Stimulated activated memory B cell treated with anti-CD40 and anti-IgM and Interleukin-4, amounts not matched to agents 10 μg/mL and 1 μg/mL and 100 μg/mL, for 72 hours (primary cell): ENCODE measurements around the gene ATP6V0A1.
"Not testable (repeated sequence)": the region's sequence is repeated elsewhere in the genome, so short reads cannot be mapped to it uniquely, and the experiment has no call there.

Source experiments
- ATAC-seq: fragments of 150-1000 bp; cut with Tn5 transposase; 2 replicates; pipeline ENCODE4 v1.10.0; 2021
- H3K27ac Mint-ChIP-seq: one replicate; pipeline ENCODE4 v1.8.0; 2022; ENCODE audit warnings: mild to moderate bottlenecking, mixed read lengths
- H3K27me3 Mint-ChIP-seq: one replicate; pipeline ENCODE4 v1.8.0; 2022; ENCODE audit warnings: mixed read lengths
- H3K36me3 Mint-ChIP-seq: one replicate; pipeline ENCODE4 v1.8.0; 2022; ENCODE audit warnings: mixed read lengths
- H3K4me1 Mint-ChIP-seq: one replicate; pipeline ENCODE4 v1.8.0; 2022; ENCODE audit warnings: mixed read lengths
- H3K4me3 Mint-ChIP-seq: one replicate; pipeline ENCODE4 v1.8.0; 2022; ENCODE audit warnings: mild to moderate bottlenecking, moderate library complexity, mixed read lengths
- H3K9me3 Mint-ChIP-seq: one replicate; pipeline ENCODE4 v1.8.0; 2022; ENCODE audit warnings: mixed read lengths

The ATP6V0A1 gene

DNA sequence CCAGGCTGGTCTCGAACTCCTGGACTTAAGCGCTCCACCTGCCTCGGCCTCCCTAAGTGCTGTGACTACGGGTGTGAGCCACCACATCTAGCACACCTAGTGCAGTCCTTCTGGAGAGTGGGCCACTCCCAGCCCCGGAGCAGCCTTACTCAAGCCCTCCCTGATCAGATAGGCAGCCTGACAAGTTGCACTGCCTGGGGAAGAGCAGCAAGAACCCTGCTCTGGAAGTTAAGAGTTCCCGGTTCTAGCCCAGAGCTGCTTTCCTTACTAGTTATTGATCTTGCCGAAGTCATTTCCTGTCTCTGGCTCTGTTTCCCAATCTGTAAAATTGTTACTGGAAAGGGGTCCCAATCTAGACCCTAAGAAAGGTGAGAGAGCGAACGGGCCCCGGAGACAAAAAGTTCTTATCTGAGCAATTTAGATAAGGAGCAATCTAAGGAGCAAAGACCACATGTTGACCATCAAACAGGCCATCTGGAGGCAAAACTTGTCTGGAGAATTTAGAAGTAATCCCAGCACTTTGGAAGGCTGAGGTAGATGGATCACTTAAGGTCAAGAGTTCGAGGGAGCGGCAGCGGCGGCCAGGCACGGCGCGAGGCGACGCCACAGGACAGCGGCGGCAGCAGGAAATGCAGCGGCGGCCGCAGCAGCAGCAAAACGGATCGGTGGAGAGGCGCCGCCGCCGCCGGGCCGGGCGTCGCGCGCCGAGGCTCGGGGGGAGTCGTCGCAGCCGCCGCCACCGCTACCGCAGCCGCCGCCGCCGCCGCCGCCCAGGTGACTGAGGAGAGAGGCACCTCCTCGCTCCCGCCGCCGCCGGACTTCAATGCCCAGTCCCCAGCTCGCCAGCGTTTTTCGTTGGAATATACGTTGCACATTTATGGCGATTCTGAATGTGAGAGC, 73.0 kb downstream of the ATP6V0A1 start:
- no peaks in the 10 kb centered on the region for H3K36me3 Mint-ChIP-seq

DNA sequence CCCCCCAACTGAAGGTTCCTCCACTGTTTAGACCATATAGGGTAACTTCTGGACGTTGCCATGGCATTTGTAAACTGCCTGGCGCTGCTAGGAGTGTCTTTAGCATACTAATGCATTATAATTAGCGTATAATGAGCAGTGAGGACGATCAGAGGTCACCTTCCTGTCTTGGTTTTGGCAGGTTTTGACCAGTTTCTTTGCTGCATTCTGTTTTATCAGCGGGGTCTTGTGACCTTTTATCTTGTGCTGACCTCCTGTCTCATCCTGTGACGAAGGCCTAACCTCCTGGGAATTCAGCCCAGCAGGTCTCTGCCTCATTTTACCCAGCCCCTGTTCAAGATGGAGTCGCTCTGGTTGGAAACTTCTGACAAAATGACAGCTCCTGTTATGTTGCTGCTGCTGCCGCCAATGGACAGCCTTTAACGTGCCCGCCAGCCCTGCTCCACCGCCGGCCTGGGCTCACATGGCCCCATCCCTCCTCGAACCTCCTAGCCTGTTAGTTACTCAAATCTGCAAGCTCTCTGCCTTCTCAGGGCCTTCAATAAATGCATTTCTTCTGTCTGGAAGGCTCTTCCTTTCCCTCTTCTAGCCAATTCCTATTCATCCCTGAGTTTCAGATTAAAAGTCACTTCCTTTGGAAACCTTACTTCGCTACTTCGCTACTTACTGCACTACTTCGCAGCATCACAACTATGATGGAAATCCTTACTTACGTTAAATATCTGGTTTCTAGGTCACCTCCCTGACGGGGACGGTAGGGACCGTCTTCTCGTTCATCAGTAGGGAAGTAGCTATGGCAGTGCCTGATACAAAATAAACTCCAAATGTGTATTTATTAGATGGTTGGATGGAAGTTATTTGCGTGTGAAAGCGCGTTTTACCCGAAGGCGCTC, 76.7 kb downstream of the ATP6V0A1 start:
- no peak for ATAC-seq
- H3K4me1 Mint-ChIP-seq: peaks cover 44% of the 10 kb centered on the region
- H3K27me3 Mint-ChIP-seq: no peaks in the 10 kb centered on the region
- H3K4me3 Mint-ChIP-seq: peak overlapping the region; percentile 89
- H3K9me3 Mint-ChIP-seq: no peaks in the 10 kb centered on the region
- H3K27ac Mint-ChIP-seq: peak overlapping the region; percentile 89
- H3K36me3 Mint-ChIP-seq: peaks cover 19% of the 10 kb centered on the region

More for the DNA sequence above, 73.0 kb downstream of the ATP6V0A1 start:
- Mint-ChIP-seq H3K4me3 (peak overlapping the region; percentile 79), H3K4me1 (peaks cover 45% of the 10 kb centered on the region), H3K27ac (peak overlapping the region; percentile 75), H3K9me3 (no peaks in the 10 kb centered on the region), H3K27me3 (no peaks in the 10 kb centered on the region)
- ATAC-seq: peak; percentile 28

DNA sequence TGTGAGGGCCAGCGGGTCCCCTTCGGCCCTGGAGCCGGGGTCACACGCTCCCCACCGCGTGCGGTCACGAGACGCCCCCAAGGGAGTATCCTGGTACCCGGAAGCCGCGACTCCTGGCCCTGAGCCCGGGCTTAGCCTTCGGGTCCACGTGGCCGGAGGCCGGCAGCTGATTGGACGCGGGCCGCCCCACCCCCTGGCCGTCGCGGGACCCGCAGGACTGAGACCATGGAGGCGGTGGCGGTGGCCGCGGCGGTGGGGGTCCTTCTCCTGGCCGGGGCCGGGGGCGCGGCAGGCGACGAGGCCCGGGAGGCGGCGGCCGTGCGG, 77.3 kb downstream of the ATP6V0A1 start, which contains the start of gene NAGLU:
Gene NAGLU (plus strand): TSS at position 194 of the 324 bp plus-strand sequence. CDS start 32 bp downstream, at position 226.
- Mint-ChIP-seq H3K9me3 (no peaks in the 10 kb centered on the region), H3K27ac (peak within 1 kb of the TSS; percentile 89), H3K36me3 (peaks cover 25% of the 10 kb centered on the region), H3K4me3 (peak within 1 kb of the TSS; percentile 95), H3K4me1 (peaks cover 38% of the 10 kb centered on the region), H3K27me3 (no peaks in the 10 kb centered on the region)
- ATAC-seq: peak; percentile 98

DNA sequence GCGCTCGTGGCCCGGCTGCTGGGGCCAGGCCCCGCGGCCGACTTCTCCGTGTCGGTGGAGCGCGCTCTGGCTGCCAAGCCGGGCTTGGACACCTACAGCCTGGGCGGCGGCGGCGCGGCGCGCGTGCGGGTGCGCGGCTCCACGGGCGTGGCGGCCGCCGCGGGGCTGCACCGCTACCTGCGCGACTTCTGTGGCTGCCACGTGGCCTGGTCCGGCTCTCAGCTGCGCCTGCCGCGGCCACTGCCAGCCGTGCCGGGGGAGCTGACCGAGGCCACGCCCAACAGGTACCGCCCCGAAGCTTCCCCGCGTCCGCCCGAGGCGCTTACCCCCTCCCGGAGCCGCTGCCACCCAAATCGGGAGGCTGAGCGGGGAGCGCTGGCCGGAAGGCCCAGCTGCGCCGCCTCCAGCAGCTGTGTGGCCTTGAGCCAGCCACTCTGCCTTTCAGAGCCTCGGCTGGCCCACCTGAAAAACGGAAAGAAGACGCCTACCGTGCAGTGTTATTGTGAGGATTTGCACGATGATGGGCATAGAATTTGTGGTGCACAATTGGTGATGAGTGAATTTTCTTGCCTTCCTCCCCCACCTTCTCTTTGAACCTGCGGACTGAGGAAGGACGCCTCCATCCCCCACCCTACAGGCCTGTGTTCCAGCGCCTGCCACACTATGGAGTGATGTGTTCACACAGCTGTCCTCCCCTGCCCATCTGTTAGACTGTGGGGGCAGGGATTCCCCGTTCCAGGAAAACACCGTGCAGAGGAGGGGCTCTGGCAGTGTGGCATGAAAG, 77.9 kb downstream of the ATP6V0A1 start:
- H3K4me1 Mint-ChIP-seq: peaks cover 32% of the 10 kb centered on the region
- H3K9me3 Mint-ChIP-seq: no peaks in the 10 kb centered on the region
- H3K27ac Mint-ChIP-seq: peak overlapping the region; percentile 89
- H3K4me3 Mint-ChIP-seq: peak overlapping the region; percentile 95
- ATAC-seq: peak; percentile 87
- no peaks in the 10 kb centered on the region for H3K27me3 Mint-ChIP-seq
- peaks cover 31% of the 10 kb centered on the region for H3K36me3 Mint-ChIP-seq

DNA sequence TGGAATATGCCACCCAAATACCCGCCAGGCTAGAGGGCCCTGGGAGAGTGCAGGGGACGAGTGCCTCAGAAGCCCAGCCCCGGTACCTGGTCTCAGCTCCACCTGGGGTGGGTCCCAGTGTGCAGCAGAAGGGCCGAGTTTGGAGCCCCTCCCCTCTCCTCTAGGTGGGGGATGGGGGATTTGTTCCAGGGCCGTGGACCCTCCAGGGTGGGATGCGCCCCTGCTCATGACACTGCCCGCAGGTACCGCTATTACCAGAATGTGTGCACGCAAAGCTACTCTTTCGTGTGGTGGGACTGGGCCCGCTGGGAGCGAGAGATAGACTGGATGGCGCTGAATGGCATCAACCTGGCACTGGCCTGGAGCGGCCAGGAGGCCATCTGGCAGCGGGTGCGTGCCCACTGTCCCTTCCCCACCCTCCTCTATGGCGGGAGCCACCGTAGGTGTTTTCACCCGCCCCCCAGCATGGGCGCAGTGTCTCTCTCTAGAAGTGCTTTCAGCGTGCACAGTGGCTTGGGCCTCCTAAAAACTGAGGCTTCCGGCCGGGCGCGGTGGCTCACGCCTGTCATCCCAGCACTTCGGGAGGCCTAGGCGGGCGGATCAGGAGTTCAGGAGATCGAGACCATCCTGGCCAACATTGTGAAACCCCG, 78.6 kb downstream of the ATP6V0A1 start:
- peaks cover 28% of the 10 kb centered on the region for H3K4me1 Mint-ChIP-seq
- H3K27ac Mint-ChIP-seq: peak overlapping the region; percentile 89
- peak overlapping the region; percentile 95 for H3K4me3 Mint-ChIP-seq
- no peaks in the 10 kb centered on the region for H3K27me3 Mint-ChIP-seq
- H3K9me3 Mint-ChIP-seq: no peaks in the 10 kb centered on the region
- no peak for ATAC-seq
- peaks cover 31% of the 10 kb centered on the region for H3K36me3 Mint-ChIP-seq

DNA sequence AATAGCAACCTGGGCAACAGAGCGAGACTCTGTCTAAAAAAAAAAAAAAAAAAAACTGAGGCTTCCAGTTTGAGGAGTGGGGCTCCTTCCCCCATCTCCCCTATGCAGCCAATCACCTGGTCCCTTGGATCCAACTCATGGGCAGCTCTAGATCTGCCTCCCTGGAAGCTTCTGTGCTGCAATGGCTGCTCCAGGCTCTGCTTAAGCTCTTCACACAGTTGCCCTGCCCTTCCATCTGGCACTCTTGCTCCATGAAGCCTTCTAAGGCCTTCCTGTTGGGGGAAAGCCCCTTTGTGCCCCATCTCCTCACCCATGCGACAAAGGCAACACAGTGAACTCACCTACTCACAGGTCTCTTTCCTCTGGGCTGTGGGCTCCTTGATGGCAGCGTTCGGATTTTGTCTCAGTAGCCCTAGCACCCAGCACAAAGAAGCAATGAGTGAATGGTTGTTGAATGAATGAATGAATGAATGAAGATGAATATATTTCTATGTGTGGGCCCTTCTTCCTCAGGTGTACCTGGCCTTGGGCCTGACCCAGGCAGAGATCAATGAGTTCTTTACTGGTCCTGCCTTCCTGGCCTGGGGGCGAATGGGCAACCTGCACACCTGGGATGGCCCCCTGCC, 79.3 kb downstream of the ATP6V0A1 start:
- Mint-ChIP-seq H3K4me1 (peaks cover 28% of the 10 kb centered on the region), H3K9me3 (no peaks in the 10 kb centered on the region), H3K27ac (peak overlapping the region; percentile 76), H3K4me3 (peak overlapping the region; percentile 68), H3K27me3 (no peaks in the 10 kb centered on the region), H3K36me3 (peaks cover 35% of the 10 kb centered on the region)
- ATAC-seq: no peak

DNA sequence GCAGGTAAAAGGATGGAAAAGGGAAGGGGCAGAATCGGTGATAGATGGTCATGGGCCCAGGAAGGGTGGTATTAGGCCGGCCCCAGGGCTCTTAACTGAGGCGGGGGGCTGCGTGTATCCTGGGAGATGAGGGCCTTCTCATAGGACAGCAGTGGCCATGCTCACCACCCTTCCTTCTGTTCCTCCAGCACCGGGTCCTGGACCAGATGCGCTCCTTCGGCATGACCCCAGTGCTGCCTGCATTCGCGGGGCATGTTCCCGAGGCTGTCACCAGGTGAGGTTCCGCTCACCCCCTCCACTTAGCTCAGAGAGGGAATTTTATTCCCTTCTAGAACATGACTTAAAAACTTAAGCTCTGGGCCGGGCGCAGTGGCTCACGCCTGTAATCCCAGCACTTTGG, 79.8 kb downstream of the ATP6V0A1 start:
- Mint-ChIP-seq H3K9me3 (no peaks in the 10 kb centered on the region), H3K27ac (peak overlapping the region; percentile 76), H3K4me3 (no peak overlapping the region), H3K36me3 (peaks cover 40% of the 10 kb centered on the region), H3K27me3 (no peaks in the 10 kb centered on the region), H3K4me1 (peaks cover 28% of the 10 kb centered on the region)
- no peak for ATAC-seq

DNA sequence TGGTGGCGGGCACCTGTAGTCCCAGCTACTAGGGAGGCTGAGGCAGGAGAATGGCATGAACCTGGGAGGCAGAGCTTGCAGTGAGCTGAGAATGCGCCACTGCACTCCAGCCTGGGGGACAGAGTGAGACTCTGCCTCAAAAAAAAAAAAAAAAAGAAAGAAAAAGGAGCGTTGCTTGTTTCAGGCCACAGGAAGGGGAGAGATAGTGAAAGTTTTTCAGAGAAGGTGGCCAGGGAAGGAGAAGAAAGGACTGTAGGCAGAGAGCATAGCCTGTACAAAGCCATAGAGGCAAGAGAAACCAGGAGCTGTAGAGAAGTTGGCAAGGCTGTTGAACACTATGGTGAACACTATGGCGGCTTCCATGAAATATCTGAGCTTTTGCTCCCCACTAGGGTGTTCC, 81.9 kb downstream of the ATP6V0A1 start:
- H3K9me3 Mint-ChIP-seq, H3K4me3 Mint-ChIP-seq, ATAC-seq, H3K27me3 Mint-ChIP-seq: not testable (repeated sequence)
- Mint-ChIP-seq H3K4me1 (peaks cover 25% of the 10 kb centered on the region), H3K27ac (peak overlapping the region; percentile 14), H3K36me3 (peaks cover 40% of the 10 kb centered on the region)

DNA sequence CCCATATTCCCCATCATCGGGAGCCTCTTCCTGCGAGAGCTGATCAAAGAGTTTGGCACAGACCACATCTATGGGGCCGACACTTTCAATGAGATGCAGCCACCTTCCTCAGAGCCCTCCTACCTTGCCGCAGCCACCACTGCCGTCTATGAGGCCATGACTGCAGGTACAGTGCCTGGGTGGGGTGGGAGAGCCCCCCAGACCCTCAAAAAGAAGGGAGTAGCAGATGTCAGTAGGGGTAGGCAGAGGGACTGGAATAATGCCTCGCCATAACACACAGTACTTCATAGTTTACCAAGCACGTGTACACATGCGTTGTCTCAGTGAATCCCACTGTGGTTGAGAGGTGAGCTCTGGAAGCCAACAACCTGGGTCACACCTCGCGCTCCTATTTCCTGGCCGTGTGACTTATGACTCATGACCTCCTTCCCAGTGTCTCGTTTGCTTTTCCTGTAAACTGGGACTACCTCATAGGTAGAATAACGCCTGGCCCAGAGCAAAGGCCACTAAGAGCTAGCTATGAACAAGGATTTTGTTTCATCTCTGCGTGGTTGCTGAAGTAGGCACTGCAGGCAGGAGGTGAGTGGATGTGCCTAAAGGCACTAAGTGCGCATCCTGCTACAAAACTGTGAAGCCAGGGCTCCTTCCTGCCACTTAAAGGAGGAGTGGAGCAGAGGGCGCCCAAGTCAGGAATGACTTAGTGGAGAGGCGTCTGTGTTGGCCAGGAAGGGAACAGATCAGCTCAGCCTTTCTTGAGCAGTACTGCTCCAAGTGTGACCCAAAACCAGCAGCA, 82.6 kb downstream of the ATP6V0A1 start:
- Mint-ChIP-seq H3K27ac (peak overlapping the region; percentile 14), H3K4me1 (peaks cover 21% of the 10 kb centered on the region), H3K4me3 (no peak overlapping the region), H3K27me3 (no peaks in the 10 kb centered on the region), H3K9me3 (no peaks in the 10 kb centered on the region), H3K36me3 (peaks cover 40% of the 10 kb centered on the region)
- ATAC-seq: no peak

DNA sequence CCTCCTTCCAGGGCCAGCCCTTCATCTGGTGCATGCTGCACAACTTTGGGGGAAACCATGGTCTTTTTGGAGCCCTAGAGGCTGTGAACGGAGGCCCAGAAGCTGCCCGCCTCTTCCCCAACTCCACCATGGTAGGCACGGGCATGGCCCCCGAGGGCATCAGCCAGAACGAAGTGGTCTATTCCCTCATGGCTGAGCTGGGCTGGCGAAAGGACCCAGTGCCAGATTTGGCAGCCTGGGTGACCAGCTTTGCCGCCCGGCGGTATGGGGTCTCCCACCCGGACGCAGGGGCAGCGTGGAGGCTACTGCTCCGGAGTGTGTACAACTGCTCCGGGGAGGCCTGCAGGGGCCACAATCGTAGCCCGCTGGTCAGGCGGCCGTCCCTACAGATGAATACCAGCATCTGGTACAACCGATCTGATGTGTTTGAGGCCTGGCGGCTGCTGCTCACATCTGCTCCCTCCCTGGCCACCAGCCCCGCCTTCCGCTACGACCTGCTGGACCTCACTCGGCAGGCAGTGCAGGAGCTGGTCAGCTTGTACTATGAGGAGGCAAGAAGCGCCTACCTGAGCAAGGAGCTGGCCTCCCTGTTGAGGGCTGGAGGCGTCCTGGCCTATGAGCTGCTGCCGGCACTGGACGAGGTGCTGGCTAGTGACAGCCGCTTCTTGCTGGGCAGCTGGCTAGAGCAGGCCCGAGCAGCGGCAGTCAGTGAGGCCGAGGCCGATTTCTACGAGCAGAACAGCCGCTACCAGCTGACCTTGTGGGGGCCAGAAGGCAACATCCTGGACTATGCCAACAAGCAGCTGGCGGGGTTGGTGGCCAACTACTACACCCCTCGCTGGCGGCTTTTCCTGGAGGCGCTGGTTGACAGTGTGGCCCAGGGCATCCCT, 84.8 kb downstream of the ATP6V0A1 start:
- Mint-ChIP-seq H3K4me3 (no peak overlapping the region), H3K36me3 (peaks cover 34% of the 10 kb centered on the region), H3K27ac (no peak overlapping the region), H3K4me1 (peaks cover 9% of the 10 kb centered on the region), H3K27me3 (no peaks in the 10 kb centered on the region), H3K9me3 (no peaks in the 10 kb centered on the region)
- no peak for ATAC-seq

DNA sequence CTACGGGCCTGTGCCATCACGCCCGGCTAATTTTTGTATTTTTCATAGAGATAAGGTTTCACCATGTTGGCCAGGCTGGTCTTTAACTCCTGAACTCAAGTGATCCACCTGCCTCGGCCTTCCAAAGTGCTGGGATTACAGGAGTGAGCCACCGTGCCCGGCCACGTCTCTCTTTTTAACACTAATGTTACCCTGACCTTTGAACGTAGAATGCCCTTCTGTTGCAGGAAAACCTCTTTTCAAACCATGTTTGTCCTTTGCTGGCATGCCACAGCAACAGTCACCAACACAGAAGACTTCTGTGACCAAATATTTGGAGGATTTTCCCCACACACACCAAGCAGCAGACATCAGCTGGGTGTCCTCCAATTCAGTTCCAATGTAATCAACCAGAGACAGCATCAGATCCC, 86.2 kb downstream of the ATP6V0A1 start:
- Mint-ChIP-seq H3K27ac (no peak overlapping the region), H3K27me3 (no peaks in the 10 kb centered on the region), H3K36me3 (peaks cover 26% of the 10 kb centered on the region), H3K9me3 (no peaks in the 10 kb centered on the region), H3K4me1 (peaks cover 19% of the 10 kb centered on the region), H3K4me3 (no peak overlapping the region)
- ATAC-seq: no peak

DNA sequence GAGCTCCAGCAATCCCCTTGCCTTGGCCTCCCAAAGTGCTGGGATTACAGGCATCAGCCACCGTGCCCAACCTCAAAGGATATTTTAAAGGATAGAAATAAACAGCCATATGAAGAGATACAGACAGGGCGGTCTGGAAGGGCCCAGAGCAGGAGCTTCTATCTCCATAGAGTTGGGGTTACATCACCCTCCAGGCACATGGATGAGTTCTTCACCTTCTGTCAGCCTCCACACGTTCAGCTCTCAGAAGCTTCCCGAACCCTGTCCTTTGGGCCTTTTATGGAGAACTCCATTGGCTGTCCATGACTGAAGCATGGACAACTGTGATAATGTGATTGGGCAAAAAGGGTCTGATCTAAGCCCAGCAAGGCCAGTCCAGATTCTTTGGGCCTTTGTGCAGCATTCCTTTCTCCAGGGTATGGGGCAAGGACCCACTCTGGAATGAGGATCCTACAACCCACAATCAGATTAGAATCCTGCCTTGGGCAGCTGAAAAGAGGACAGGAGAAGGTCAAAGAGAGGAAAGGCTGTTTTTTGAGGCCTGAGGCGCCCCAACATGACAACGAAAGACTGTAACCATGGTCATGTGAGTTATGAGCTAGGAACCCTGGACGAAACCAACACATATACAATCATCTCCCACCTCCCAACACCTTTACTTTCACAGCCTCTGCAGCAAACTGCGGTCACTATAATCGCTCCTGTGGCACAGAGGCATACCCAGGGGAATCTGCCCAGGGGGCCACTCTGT, 87.3 kb downstream of the ATP6V0A1 start:
- Mint-ChIP-seq H3K4me1 (peaks cover 23% of the 10 kb centered on the region), H3K36me3 (peaks cover 15% of the 10 kb centered on the region)
- not testable (repeated sequence) for ATAC-seq, H3K27me3 Mint-ChIP-seq, H3K27ac Mint-ChIP-seq, H3K4me3 Mint-ChIP-seq, H3K9me3 Mint-ChIP-seq
